ENCODE measurements around the gene SCRN1.

The SCRN1 gene

DNA sequence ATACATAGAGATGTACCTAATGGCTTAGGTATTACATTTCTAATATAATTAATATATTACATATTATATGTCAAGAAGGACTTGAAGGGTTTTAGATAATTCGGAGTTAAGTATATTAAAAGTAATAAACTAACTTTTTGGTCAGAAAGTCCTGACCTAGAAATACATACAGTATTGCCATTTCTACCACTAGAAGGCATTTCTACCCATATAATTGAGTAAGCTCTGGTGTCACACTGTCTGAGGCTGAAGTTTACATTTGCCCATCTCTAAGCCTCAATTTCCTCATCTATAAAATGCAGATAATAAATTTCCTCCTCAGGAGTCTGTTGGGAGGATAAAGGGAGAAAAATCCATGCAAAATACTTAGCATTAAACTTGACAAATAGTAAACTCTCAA lies 29.8 kb upstream of the SCRN1 start:
- TF ChIP-seq EZH2 (IDR thresholded peaks at IDR 0.05): no peak
- no peak for TF ChIP-seq POLR2AphosphoS5 (IDR thresholded peaks at IDR 0.05; ENCODE audit: borderline replicate concordance, low read depth, low read length)
- no peak for TF ChIP-seq FOXP2 (optimal IDR thresholded peaks at IDR 0.05; ENCODE audit: control extremely low read depth, extremely low read length, insufficient read depth)
- no peaks in the 10 kb centered on the region for H3K9me3 ChIP-seq (ENCODE audit: low read depth, low read length)
- H3K36me3 ChIP-seq (ENCODE audit: insufficient read depth, low read length): peaks cover 18% of the 10 kb centered on the region; the same call in 1 of the 2 replicates
- no peak overlapping the region for H3K27ac ChIP-seq
- no peak overlapping the region for H3K9ac ChIP-seq (ENCODE audit: insufficient read length)
- no peak for DNase-seq (ENCODE audit: low read depth, low spot score)
- no peak overlapping the region for H3K4me3 ChIP-seq

DNA sequence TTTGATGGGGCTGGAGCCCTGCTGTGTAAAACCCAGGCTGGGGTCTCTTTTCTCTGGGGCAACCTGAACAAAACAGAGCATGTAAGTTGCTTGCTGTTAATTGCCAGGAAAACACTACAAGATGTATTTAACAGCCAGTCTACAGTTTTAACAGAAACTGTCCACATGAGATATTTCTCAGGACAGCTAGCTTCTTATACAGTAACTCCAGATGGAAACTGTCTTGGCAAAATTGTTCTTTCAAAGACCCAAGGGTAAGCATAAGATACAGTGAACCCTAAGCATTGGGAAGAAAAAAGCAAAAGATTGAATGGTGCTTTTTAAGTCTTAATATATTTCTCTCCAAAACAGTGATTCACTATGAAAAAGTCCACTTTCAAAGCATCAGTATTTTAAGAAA lies 28.9 kb upstream of the SCRN1 start:
- H3K27ac ChIP-seq: no peak overlapping the region
- peaks cover 27% of the 10 kb centered on the region for H3K36me3 ChIP-seq (ENCODE audit: insufficient read depth, low read length)
- no peak for TF ChIP-seq FOXP2 (optimal IDR thresholded peaks at IDR 0.05; ENCODE audit: control extremely low read depth, extremely low read length, insufficient read depth)
- no peak for TF ChIP-seq EZH2 (IDR thresholded peaks at IDR 0.05)
- no peak for TF ChIP-seq POLR2AphosphoS5 (IDR thresholded peaks at IDR 0.05; ENCODE audit: borderline replicate concordance, low read depth, low read length)

DNA sequence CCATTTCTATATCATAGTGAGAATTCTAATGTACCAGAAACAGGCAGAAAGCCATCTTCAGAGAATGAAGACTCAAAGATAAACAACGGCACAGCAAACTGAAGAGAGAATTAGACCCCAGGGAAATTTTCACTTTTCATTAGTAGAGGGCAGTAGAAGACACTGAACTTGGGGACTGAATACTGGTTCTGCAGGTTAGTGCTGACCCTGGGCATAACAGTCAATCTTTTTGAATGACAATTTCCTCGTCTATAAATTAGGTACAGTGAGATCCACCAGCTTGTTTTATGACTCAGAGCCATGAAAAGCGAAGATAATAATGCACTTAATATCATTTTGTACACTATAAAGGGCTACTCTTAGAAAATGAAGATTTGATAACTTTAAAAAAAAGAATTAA lies 23.2 kb upstream of the SCRN1 start:
- peaks cover 17% of the 10 kb centered on the region for H3K36me3 ChIP-seq (ENCODE audit: insufficient read depth, low read length)
- no peaks in the 10 kb centered on the region for H3K9me3 ChIP-seq (ENCODE audit: low read depth, low read length)
- no peak overlapping the region for H3K27ac ChIP-seq
- H3K9ac ChIP-seq (ENCODE audit: insufficient read length): no peak overlapping the region
- H3K4me3 ChIP-seq: no peak overlapping the region
- DNase-seq (ENCODE audit: low read depth, low spot score): no peak
- TF ChIP-seq POLR2AphosphoS5 (IDR thresholded peaks at IDR 0.05; ENCODE audit: borderline replicate concordance, low read depth, low read length): no peak
- no peak for TF ChIP-seq EZH2 (IDR thresholded peaks at IDR 0.05)
- TF ChIP-seq FOXP2 (optimal IDR thresholded peaks at IDR 0.05; ENCODE audit: control extremely low read depth, extremely low read length, insufficient read depth): no peak

More for the DNA sequence above, 28.9 kb upstream of the SCRN1 start:
- DNase-seq (ENCODE audit: low read depth, low spot score): no peak
- H3K4me3 ChIP-seq: no peak overlapping the region
- H3K9me3 ChIP-seq (ENCODE audit: low read depth, low read length): no peaks in the 10 kb centered on the region
- no peak overlapping the region for H3K9ac ChIP-seq (ENCODE audit: insufficient read length)

DNA sequence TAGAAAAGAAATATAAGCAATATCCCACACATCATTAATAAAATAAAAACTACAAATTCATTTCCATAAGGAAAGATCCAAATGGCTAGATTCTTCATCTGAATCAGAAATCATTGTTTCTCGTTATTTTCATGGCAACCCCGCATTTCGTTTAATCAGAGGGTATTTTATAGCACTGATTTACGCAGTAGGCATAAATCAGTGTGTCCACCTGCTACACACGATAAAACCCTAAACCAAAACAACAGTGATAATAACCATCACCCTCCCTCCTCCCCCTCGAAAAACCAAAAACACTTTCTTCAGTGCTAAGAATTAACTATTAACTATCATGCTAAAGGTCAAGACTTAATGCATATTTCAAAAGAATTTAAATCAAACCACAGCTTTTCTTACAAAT lies 20.4 kb upstream of the SCRN1 start:
- H3K9ac ChIP-seq (ENCODE audit: insufficient read length): no peak overlapping the region
- no peaks in the 10 kb centered on the region for H3K9me3 ChIP-seq (ENCODE audit: low read depth, low read length)
- no peak overlapping the region for H3K27ac ChIP-seq
- DNase-seq (ENCODE audit: low read depth, low spot score): no peak
- TF ChIP-seq POLR2AphosphoS5 (IDR thresholded peaks at IDR 0.05; ENCODE audit: borderline replicate concordance, low read depth, low read length): no peak
- no peak for TF ChIP-seq EZH2 (IDR thresholded peaks at IDR 0.05)
- TF ChIP-seq FOXP2 (optimal IDR thresholded peaks at IDR 0.05; ENCODE audit: control extremely low read depth, extremely low read length, insufficient read depth): no peak
- H3K4me3 ChIP-seq: no peak overlapping the region
- H3K36me3 ChIP-seq (ENCODE audit: insufficient read depth, low read length): peaks cover 9% of the 10 kb centered on the region

DNA sequence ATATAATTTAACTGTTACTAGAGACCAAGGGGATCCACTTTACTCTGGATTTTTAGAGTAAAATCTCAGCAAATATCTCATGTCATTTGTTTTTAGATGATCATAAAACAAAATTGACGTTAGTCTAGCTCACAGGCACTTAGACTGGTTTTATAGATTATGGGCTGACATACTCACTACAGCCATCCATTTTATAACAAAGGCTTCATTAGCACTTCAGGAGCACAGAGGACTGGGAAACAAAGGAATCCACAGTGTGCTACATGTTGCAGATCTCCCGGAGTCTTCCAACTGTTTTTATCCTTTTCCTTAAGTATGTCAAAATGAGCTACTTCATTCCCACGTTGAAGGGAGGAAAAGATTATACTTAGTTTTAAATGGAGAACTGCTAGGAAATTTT lies 15.9 kb upstream of the SCRN1 start:
- no peak overlapping the region for H3K4me3 ChIP-seq
- no peak overlapping the region for H3K27ac ChIP-seq
- H3K9ac ChIP-seq (ENCODE audit: insufficient read length): no peak overlapping the region
- TF ChIP-seq EZH2 (IDR thresholded peaks at IDR 0.05) (no peak), POLR2AphosphoS5 (IDR thresholded peaks at IDR 0.05; ENCODE audit: borderline replicate concordance, low read depth, low read length) (no peak), FOXP2 (optimal IDR thresholded peaks at IDR 0.05; ENCODE audit: control extremely low read depth, extremely low read length, insufficient read depth) (no peak)
- no peak for DNase-seq (ENCODE audit: low read depth, low spot score)
- H3K36me3 ChIP-seq (ENCODE audit: insufficient read depth, low read length): no peaks in the 10 kb centered on the region
- no peaks in the 10 kb centered on the region for H3K9me3 ChIP-seq (ENCODE audit: low read depth, low read length)

DNA sequence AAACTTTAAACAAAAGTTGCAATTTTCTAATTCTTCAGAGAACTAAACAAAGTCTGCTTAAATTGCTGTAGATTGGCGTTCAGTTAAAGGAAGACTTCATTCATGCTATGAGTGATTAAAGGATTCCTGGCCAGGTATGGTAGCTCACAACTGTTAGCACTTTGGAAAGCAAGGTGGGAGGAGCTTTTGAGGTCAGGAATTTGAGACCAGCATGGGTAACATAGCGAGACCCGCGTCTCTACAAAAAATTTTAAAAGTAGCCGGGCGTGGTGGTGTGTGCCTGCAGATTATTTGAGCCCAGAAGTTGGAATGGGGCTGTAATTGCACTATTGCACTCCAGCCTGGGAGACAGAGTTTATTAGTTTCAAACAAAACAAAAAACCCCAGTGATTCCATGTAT lies 13.5 kb upstream of the SCRN1 start:
- no peak overlapping the region for H3K4me3 ChIP-seq
- TF ChIP-seq FOXP2 (optimal IDR thresholded peaks at IDR 0.05; ENCODE audit: control extremely low read depth, extremely low read length, insufficient read depth) (no peak), POLR2AphosphoS5 (IDR thresholded peaks at IDR 0.05; ENCODE audit: borderline replicate concordance, low read depth, low read length) (no peak), EZH2 (IDR thresholded peaks at IDR 0.05) (no peak)
- no peaks in the 10 kb centered on the region for H3K36me3 ChIP-seq (ENCODE audit: insufficient read depth, low read length)
- no peak overlapping the region for H3K9ac ChIP-seq (ENCODE audit: insufficient read length)
- no peak for DNase-seq (ENCODE audit: low read depth, low spot score)
- H3K27ac ChIP-seq: no peak overlapping the region
- H3K9me3 ChIP-seq (ENCODE audit: low read depth, low read length): no peaks in the 10 kb centered on the region

DNA sequence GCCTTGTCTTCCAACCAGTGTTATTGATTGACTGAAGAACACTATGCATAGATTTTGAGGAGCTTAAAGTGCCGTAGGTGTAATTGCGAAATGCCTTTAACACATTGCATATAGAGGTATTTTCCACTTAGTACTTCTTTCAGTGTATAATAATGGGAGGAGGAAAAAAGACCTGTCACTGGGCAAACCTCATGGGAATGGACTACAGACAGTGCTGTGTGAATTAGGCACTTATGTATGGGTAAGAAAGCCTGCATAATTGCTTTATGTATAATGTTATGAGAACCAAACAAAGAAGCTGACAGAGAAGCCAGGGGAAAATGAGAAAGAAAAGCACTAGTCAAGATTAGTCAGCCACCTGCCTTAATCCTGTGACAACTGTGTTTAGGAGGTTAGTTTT lies 12.4 kb upstream of the SCRN1 start:
- H3K9ac ChIP-seq (ENCODE audit: insufficient read length): no peak overlapping the region
- no peak for DNase-seq (ENCODE audit: low read depth, low spot score)

DNA sequence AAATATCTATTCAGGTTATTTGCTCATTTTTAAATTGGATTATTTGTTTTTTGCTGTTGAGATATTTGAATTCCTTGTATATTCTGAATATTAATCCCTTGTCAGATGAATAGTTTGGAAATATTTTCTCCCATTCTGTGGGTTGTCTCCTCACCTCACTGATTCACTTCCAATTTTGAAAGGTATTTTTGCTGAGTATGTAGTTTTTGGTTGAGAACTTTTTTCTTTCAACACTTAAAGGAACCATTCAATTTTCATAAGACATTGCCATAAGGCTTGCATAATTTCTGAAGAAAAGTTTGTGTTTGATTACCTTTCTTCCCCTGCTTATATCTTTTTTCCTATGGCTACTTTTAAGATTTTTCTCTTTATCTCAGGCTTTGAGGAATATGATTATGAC lies 8.9 kb upstream of the SCRN1 start:
- no peak for DNase-seq (ENCODE audit: low read depth, low spot score)
- Histone ChIP-seq H3K36me3 (ENCODE audit: insufficient read depth, low read length) (no peaks in the 10 kb centered on the region), H3K4me3 (no peak overlapping the region), H3K9me3 (ENCODE audit: low read depth, low read length) (peaks cover 10% of the 10 kb centered on the region; the same call in 1 of the 2 replicates), H3K27ac (no peak overlapping the region), H3K9ac (ENCODE audit: insufficient read length) (no peak overlapping the region)
- no peak for TF ChIP-seq POLR2AphosphoS5 (IDR thresholded peaks at IDR 0.05; ENCODE audit: borderline replicate concordance, low read depth, low read length)
- no peak for TF ChIP-seq FOXP2 (optimal IDR thresholded peaks at IDR 0.05; ENCODE audit: control extremely low read depth, extremely low read length, insufficient read depth)
- TF ChIP-seq EZH2 (IDR thresholded peaks at IDR 0.05): no peak

More for the DNA sequence above, 12.4 kb upstream of the SCRN1 start:
- TF ChIP-seq FOXP2 (optimal IDR thresholded peaks at IDR 0.05; ENCODE audit: control extremely low read depth, extremely low read length, insufficient read depth) (no peak), POLR2AphosphoS5 (IDR thresholded peaks at IDR 0.05; ENCODE audit: borderline replicate concordance, low read depth, low read length) (no peak), EZH2 (IDR thresholded peaks at IDR 0.05) (no peak)
- Histone ChIP-seq H3K36me3 (ENCODE audit: insufficient read depth, low read length) (no peaks in the 10 kb centered on the region), H3K27ac (no peak overlapping the region), H3K9me3 (ENCODE audit: low read depth, low read length) (no peaks in the 10 kb centered on the region), H3K4me3 (no peak overlapping the region)

DNA sequence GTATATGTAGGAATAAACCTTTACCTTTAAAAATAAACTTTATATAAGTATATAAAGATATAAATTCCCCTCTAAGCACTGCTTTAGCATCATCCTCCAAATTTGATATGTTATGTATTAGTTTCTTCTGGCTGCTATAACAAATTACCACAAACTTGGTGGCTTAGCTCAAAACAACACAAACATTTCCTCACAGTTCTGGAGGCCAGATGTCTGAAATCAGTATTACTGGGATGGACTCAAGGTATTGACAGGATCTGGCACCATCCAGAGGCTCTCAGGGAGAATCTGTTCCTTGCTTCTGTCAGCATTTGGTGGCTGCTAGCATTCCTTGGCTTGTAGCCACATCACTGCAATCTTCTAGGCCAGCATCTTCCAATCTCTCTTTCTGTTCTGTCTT lies 6.7 kb upstream of the SCRN1 start:
- no peak overlapping the region for H3K27ac ChIP-seq
- DNase-seq (ENCODE audit: low read depth, low spot score): no peak
- peaks cover 10% of the 10 kb centered on the region; the same call in 1 of the 2 replicates for H3K9me3 ChIP-seq (ENCODE audit: low read depth, low read length)
- H3K9ac ChIP-seq (ENCODE audit: insufficient read length): no peak overlapping the region
- no peak for TF ChIP-seq EZH2 (IDR thresholded peaks at IDR 0.05)
- no peak for TF ChIP-seq FOXP2 (optimal IDR thresholded peaks at IDR 0.05; ENCODE audit: control extremely low read depth, extremely low read length, insufficient read depth)
- TF ChIP-seq POLR2AphosphoS5 (IDR thresholded peaks at IDR 0.05; ENCODE audit: borderline replicate concordance, low read depth, low read length): no peak
- H3K4me3 ChIP-seq: no peak overlapping the region
- no peaks in the 10 kb centered on the region for H3K36me3 ChIP-seq (ENCODE audit: insufficient read depth, low read length)
